ENCODE measurements around the gene NANOS1.
"Not testable (repeated sequence)": the region's sequence is repeated elsewhere in the genome, so short reads cannot be mapped to it uniquely, and the experiment has no call there.

The NANOS1 gene

GRCh38 chr10:119020627-119020946 lies 8.9 kb upstream of the NANOS1 start:
- no peak for FAIRE-seq

DNA sequence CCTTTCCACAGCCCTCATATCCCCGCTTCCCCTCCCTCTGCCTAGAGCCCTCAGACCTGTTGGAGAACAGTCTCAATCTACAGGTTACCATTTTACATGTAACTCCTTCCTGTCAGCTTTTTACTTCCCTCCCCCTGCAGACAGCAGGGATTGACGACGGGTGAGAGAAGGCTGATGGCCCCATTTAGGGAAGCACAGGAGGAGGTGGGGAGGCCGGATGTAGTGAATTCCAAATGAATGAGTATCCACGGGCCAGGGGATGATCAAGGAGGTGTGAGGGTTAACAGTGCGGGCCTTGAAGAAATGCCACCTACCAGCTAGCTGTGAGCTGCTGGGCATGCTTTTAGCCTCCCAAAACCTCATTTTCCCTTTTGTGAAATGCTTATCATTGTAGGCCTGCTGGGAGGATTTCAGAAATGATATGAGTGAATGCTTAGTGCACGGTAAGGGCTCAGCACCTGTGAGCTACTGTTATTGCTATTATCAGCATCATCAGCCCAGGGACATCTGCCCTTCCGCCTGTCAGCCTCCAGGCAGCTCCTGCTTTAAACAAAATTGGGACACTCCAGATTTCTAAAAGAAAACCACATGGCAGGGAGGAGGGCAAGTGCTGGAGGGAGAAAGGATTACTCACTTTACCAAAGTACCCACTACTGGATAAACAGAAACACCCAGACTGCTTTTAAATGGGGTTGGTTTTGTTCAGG lies 6.5 kb upstream of the NANOS1 start:
- no peak for FAIRE-seq

DNA sequence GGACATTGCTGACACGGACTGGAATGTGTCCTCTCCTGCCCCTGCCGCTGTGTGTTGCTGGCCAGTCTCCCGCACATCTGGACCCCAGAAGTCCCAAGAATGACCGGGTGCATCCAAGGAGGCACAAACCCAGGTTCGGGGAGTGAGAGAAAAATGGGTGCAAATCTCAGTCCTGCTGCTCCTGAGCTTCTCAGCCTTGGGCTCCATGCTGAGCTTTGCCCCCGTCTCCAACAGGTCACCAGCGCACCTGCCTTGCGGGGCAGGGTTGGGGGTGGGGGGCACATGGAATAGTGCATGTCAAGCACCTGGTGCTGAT lies 6.0 kb upstream of the NANOS1 start:
- no peak for FAIRE-seq

GRCh38 chr10:119024882-119025281 lies 4.6 kb upstream of the NANOS1 start:
- FAIRE-seq: no peak

- FAIRE-seq: no peak
Measured at GRCh38 chr10:119025336-119025735, 4.2 kb upstream of the NANOS1 start.

- FAIRE-seq: no peak
Measured at GRCh38 chr10:119025776-119026175, 3.7 kb upstream of the NANOS1 start.

DNA sequence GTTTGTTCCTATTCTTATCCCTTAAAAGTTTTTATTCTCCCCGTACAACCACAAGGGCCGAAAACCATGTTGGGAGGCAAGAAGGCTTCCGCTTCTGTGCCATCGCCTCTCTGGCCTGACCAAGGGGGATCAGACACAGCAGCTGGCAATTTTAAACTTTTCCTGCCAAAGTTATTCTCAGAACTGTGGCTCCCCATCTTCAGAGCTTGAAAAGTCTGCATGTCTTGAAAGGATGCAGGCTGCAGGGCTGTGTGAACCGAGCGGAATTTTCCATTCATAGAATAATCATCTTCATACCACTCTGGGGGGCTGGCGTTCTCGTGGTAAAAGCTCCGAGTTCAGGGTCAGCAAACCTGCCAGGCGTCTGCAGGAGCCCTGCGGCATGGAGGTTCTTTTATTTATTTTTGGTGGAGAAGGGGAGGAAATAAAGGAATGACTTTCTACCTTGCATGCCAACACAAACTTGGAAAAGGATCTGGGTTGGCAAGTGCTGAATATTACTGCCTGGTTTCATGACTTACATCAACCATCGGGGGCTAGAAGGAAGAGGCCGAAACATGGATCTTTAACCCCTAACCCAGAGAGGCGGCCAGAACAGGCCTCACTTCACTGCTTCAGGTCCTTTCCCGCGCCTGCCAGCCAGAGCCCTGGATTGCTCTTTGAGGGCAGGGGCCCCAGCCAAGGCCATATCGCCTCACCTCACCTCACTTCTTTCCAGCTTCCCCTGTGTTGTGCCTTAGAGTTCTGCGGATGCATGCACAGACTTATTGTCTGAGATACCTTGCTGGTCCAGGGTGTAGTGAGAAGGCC lies 3.0 kb upstream of the NANOS1 start:
- FAIRE-seq: no peak

GRCh38 chr10:119028445-119028899 lies 1.0 kb upstream of the NANOS1 start:
- not testable (repeated sequence) for FAIRE-seq

- no peak for FAIRE-seq
Measured at GRCh38 chr10:119028900-119029612, 458 bp upstream of the NANOS1 start.

DNA sequence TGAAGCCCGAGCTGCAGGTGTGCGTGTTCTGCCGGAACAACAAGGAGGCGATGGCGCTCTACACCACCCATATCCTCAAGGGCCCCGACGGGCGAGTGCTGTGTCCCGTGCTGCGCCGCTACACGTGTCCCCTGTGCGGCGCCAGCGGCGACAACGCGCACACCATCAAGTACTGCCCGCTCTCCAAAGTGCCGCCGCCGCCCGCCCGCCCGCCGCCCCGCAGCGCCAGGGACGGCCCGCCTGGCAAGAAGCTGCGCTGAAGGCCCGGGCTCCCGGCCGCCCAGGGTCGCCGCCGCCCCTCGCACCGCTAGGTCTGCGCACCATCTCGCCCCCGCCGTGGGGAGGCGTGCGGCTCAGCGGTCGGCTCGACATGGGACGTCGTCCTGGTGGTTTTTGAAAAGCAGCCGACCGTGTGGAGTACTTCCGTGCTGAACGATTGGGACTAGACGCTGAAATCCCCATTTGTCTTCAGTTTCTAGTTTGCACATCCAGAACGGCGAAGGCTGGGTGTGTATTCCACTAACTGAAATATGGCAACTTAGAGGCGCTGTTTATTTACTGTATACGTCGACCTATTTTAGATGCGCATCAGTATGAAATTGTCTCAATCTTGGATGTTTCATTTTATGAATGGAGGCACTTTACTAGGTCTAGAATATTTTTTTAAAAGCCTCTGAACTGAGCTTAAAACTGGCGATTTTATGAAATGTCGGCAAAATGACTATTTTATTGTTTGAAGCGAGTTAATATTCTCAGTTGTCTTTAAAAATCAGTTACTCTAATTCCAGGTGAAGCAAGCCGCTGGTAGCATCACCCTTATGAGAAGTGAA lies 1.1 kb downstream of the NANOS1 start:
- FAIRE-seq: no peak

DNA sequence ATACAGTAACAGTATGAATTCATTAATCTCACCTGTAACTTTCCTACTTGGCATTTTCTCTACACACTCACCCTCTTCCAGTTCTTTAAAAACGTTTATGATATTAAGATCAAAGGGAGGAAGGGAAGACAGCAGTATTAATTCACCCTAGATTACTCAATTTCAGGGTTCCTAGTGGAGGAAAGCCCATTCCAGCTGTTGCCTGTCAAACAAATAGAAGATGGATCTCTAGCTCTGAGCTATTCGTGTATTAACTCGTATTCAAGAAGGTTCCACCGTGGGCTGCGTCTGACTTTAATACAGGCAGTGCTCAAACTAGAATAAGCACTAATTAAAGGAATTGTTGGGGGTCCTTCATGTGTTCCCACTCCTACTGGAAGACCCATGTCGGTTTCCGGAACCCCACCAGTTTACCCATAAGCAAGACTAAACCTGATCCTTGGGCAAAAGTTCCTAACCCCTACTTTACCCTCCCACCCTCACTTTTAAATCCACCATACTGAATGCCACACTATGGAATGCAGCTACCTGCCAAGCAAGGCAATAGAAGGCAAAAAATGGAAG lies 2.1 kb downstream of the NANOS1 start:
- FAIRE-seq: no peak

DNA sequence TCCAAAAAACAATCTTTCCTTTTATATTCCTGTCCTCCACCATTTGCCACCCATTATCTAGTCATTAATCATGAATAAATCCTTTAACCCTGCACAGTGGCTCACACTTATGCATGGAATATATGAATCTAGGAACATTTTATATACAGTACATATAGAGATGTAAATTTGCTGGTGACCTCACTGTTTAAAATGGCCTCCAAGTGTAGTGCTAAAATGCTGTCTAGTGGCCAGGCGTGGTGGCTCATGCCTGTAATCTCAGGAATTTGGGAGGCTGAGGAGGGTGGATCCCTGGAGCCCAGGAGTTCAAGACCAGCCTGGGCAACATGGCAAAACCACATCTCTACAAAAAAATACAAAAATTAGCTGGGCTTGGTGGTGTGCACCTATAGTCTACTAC lies 9.6 kb downstream of the NANOS1 start:
- FAIRE-seq: no peak

GRCh38 chr10:119041326-119041725 lies 11.8 kb downstream of the NANOS1 start:
- no peak for FAIRE-seq

- FAIRE-seq: no peak
Measured at GRCh38 chr10:119042169-119042568, 12.7 kb downstream of the NANOS1 start.

DNA sequence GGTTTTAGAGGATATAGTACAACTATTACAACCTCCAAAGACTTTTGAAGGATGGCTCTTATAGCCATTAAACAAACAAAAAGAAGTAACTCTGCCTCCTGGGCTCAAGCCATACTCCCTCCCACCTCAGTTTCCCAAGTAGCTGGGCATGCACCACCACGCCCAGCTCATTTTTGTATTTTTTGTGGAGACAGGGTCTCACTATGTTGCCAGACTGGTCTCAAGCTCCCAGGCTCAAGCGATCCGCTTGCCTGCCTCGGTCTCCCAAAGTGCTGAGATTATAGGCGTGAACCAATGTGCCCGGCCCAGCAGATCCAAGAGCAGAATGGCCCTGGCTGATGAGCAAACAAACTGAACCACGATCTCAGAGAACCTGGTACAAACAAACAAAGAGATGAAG lies 16.0 kb downstream of the NANOS1 start:
- no peak for FAIRE-seq

DNA sequence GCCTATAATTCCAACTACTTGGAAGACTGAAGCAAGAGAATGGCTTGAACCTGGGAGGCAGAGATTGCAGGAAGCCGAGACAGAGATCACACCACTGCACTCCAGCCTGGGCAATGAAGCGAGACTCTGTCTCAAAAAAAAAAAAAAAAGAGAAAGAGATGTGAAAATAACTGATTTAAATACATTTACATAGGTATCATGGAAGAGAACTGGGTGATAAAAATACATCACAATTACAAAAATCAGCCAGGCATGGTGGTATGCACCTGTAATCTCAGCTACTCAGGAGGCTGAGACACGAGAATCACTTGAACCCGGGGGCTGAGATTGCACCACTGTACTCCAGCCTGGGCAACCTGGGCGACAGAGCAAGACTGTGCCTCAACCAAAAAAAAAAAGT lies 19.8 kb downstream of the NANOS1 start:
- no peak for FAIRE-seq

DNA sequence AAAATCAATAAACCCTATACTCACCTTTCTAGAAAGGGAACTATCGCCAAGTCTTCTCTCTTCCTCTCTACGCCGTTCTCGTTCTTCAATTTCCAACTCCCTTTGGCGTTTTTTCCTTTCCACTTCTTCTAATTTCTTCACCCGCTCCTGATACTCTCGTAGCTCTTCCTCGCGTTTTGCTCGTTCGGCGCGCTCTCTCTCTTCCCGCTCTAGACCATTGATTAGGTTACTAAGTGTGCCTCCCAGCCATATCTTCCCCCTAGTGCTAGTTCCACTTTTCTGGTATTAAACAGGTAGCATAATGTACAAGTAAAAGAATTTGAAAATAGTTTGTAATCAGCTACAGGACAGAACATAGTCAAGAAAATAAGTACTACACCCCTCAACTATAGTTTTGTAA lies 20.3 kb downstream of the NANOS1 start:
- no peak for FAIRE-seq

GRCh38 chr10:119051775-119052174 lies 22.3 kb downstream of the NANOS1 start:
- no peak for FAIRE-seq

DNA sequence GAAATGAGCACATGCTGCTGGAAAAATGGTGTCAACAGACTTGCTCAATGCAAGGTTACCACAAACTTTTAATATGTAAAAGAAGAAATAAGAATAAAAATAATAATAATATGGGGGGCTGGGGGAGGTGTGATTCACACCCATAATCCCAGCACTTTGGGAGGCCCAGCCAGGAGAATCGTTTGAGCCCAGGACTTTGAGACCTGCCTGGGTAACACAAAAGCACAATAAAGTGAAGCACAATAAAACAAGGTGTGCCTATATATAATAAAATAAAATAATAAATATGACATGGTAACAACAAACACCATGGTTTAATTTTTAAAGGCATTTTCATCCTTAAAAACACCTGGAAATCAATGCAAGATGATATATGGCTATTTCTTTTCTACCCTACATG lies 26.0 kb downstream of the NANOS1 start:
- no peak for FAIRE-seq

DNA sequence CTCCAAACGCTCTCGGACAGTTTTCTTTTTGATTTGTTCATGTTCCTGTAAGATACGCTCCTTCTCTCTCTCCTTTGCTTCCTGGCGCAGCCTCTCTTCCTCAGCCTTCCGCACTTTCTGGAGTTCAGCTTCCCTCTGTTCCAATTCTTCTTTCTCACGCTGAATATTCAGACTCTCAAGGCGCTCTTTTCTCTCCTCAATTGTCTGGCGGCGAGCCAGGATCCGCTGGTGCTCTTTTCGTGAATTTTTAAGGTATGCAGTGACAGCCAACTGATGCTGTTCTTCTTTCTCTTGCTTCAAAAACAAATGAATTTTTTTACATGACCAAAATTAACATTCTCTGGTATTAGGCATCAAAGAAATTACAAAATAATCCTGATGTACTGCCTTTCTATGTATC lies 28.5 kb downstream of the NANOS1 start:
- no peak for FAIRE-seq

DNA sequence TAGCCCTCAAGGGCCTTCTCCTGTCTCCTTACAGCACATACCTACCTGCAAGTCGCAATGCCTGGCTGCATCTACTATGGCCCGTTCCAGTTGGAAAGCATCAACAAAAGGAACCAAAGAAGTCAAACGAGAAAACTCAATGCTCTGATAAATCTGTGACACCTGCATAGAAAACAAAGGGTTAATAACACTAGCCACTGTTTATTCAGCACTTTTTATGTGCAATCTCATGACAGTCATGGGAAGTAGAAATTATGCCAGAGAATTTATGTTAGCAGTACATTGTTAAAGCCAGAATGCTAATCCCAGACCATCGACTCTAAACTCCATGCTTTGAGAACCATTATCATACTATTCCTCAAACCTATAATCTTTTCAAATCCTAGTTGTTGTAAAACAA lies 30.0 kb downstream of the NANOS1 start:
- no peak for FAIRE-seq

- FAIRE-seq: no peak
Measured at GRCh38 chr10:119060107-119060506, 30.6 kb downstream of the NANOS1 start.

DNA sequence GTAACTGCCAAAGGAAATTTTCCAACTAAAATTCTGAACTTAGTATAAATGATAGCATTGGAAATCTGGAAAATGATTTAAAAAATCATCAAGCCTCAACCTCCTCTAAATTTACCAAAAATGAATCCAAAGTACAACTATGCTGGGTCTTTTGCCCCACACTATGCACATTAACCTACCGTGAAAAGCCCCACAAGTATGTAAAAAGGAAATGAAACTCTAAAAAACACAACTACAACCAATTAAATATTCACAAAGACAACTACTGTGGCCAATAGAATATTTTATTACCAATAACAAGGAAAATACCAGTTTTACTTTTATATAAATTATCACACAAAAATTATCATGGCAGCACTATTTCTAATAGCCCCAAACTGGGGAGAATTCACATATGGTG lies 31.8 kb downstream of the NANOS1 start:
- no peak for FAIRE-seq

Data from A204.1 (cell line).